ENCODE results near the gene IQCC. TPM values are rescaled to one million over a fixed set of nuclear protein-coding genes. Genes with fewer than 3 reads are reported as not detected.
A peak's percentile ranks its signal among the peaks of the same experiment; 100 is the strongest.

IQCC gene
- total and polyA plus RNA-seq, 4 experiments from 2014 or later, result 2.3 to 2.7 (median 2.7) TPM; not detected in 1

GRCh38 chr1:32199717-32200072 is 5.8 kb upstream of the IQCC start:
- H3K36me3 ChIP-seq (ENCODE audit: insufficient read depth, low read length), result peaks cover 9% of the 10 kb centered on the region
- intact Hi-C loops (cut with micrococcal nuclease), result loop anchor here (2.0 to 10.0 kb wide), 3 partner anchors 21 to 435 kb away; partner anchors contain the start of genes ADGRB2, TMEM39B and TXLNA
- ChIA-PET CTCF (ENCODE audit: partially characterized antibody) (interaction anchor here (1.5 to 4.4 kb wide), 4 partner anchors 17 to 90 kb away, joined by 3 to 31 read pairs (median 6); no protein-coding TSS in a partner anchor), POLR2A (ENCODE audit: partially characterized antibody) (interaction anchor here (0.7 to 7.5 kb wide), 16 partner anchors 11 to 173 kb away, joined by 3 to 58 read pairs (median 4); partner anchors contain the start of genes HDAC1, KPNA6, LCK and MARCKSL1)
- Mint-ChIP-seq H3K9me3 (no peaks in the 10 kb centered on the region), H3K4me3 (peak overlapping the region in 7 of 8 donors; percentile 31 to 95 (median 89)), H3K36me3 (peaks cover 7 to 25% of the 10 kb centered on the region in 2 donors), H3K4me1 (peaks cover 42 to 81% (median 58%) of the 10 kb centered on the region in 4 donors), H3K27me3 (no peaks in the 10 kb centered on the region), H3K27ac (peak overlapping the region; percentile 85 to 97 (median 90))
- no peak overlapping the region for H3K4me3 ChIP-seq (ENCODE audit: low read length in 2 of 2)
- peaks cover 60% of the 10 kb centered on the region for H3K4me1 ChIP-seq (ENCODE audit: insufficient read depth, low read length)
- H3K27me3 ChIP-seq (ENCODE audit: insufficient read depth, low read length), result no peaks in the 10 kb centered on the region
- H3K9me3 ChIP-seq (ENCODE audit: control insufficient read depth in 1 of 2, low read length in 2 of 2), result no peaks in the 10 kb centered on the region
- no peak for DNase-seq
- peak overlapping the region; percentile 84 for H3K27ac ChIP-seq (ENCODE audit: low read depth, low read length)

GRCh38 chr1:32200226-32201010 is 5.1 kb upstream of the IQCC start, which contains the start of gene CCDC28B:
TSS of gene CCDC28B (plus strand) at chr1:32200595. CDS start at chr1:32201936, 1,341 bp downstream.
- intact Hi-C loops (cut with micrococcal nuclease), result loop anchor here (2.0 to 10.0 kb wide), 3 partner anchors 22 to 436 kb away; partner anchors contain the start of genes ADGRB2, TMEM39B and TXLNA
- peaks cover 59% of the 10 kb centered on the region for H3K4me1 ChIP-seq (ENCODE audit: insufficient read depth, low read length)
- H3K4me3 ChIP-seq (ENCODE audit: low read length in 2 of 2), result peak within 1 kb of the TSS; percentile 57 to 85

GRCh38 chr1:32201011-32201855 is 4.2 kb upstream of the IQCC start:
- Histone ChIP-seq H3K9me3 (ENCODE audit: control insufficient read depth in 1 of 2, low read length in 2 of 2) (no peaks in the 10 kb centered on the region), H3K27me3 (ENCODE audit: insufficient read depth, low read length) (no peaks in the 10 kb centered on the region), H3K27ac (ENCODE audit: low read depth, low read length) (peak overlapping the region; percentile 84), H3K4me3 (ENCODE audit: low read length in 2 of 2) (peak overlapping the region; percentile 57 to 85), H3K36me3 (ENCODE audit: insufficient read depth, low read length) (no peaks in the 10 kb centered on the region), H3K4me1 (ENCODE audit: insufficient read depth, low read length) (peaks cover 57% of the 10 kb centered on the region)
- DNase-seq, result peak; percentile 71 to 92 (median 76)
- ChIA-PET POLR2A (ENCODE audit: partially characterized antibody) (interaction anchor here (0.6 to 7.5 kb wide), 24 partner anchors 8 to 450 kb away, joined by 3 to 58 read pairs (median 5); partner anchors contain the start of genes BSDC1, DCDC2B, HDAC1 and KPNA6), CTCF (ENCODE audit: partially characterized antibody) (interaction anchor here (0.6 to 4.4 kb wide), 9 partner anchors 9 to 195 kb away, joined by 3 to 31 read pairs (median 4); partner anchors contain the start of gene KPNA6)
- no peaks in the 10 kb centered on the region for H3K9me3 Mint-ChIP-seq
- peak overlapping the region; percentile 87 to 97 (median 95) for H3K27ac Mint-ChIP-seq
- peak overlapping the region; percentile 85 to 95 (median 92) for H3K4me3 Mint-ChIP-seq
- peaks cover 34 to 76% (median 53%) of the 10 kb centered on the region in 4 donors for H3K4me1 Mint-ChIP-seq
- intact Hi-C loops (cut with micrococcal nuclease), result loop anchor here (2.0 to 10.0 kb wide), 3 partner anchors 22 to 436 kb away; partner anchors contain the start of genes ADGRB2, TMEM39B and TXLNA
- no peaks in the 10 kb centered on the region for H3K27me3 Mint-ChIP-seq
- peaks cover 0 to 14% of the 10 kb centered on the region in 2 donors for H3K36me3 Mint-ChIP-seq

More at GRCh38 chr1:32200226-32201010, 5.1 kb upstream of the IQCC start, which contains the start of gene CCDC28B:
- no peaks in the 10 kb centered on the region for H3K27me3 ChIP-seq (ENCODE audit: insufficient read depth, low read length)
- Mint-ChIP-seq H3K9me3 (no peaks in the 10 kb centered on the region), H3K4me1 (peaks cover 38 to 76% (median 56%) of the 10 kb centered on the region in 4 donors), H3K27ac (peak within 1 kb of the TSS; percentile 87 to 97 (median 95)), H3K36me3 (peaks cover 0 to 19% of the 10 kb centered on the region in 2 donors), H3K4me3 (peak within 1 kb of the TSS; percentile 85 to 95 (median 92)), H3K27me3 (no peaks in the 10 kb centered on the region)
- ChIA-PET CTCF (ENCODE audit: partially characterized antibody) (interaction anchor here (0.6 to 4.4 kb wide), 10 partner anchors 10 to 196 kb away, joined by 3 to 31 read pairs (median 4); partner anchors contain the start of gene KPNA6), POLR2A (ENCODE audit: partially characterized antibody) (interaction anchor here (0.6 to 7.5 kb wide), 27 partner anchors 9 to 451 kb away, joined by 3 to 58 read pairs (median 4); partner anchors contain the start of genes BSDC1, DCDC2B, HDAC1 and KPNA6)
- peaks cover 2% of the 10 kb centered on the region for H3K36me3 ChIP-seq (ENCODE audit: insufficient read depth, low read length)
- no peaks in the 10 kb centered on the region for H3K9me3 ChIP-seq (ENCODE audit: control insufficient read depth in 1 of 2, low read length in 2 of 2)
- H3K27ac ChIP-seq (ENCODE audit: low read depth, low read length), result peak within 1 kb of the TSS; percentile 84
- peak; percentile 51 to 73 (median 58) for DNase-seq

- peak overlapping the region; percentile 63 for H3K27ac ChIP-seq (ENCODE audit: low read depth, low read length)
- ChIA-PET CTCF (ENCODE audit: partially characterized antibody) (interaction anchor here (0.6 to 4.0 kb wide), 3 partner anchors 11 to 43 kb away, joined by 6 to 30 read pairs (median 6); no protein-coding TSS in a partner anchor), POLR2A (ENCODE audit: partially characterized antibody) (interaction anchor here (0.6 to 3.3 kb wide), 14 partner anchors 11 to 446 kb away, joined by 3 to 29 read pairs (median 8); partner anchors contain the start of genes BSDC1, HDAC1, RBBP4 and TMEM39B)
- intact Hi-C loops (cut with micrococcal nuclease), result loop anchor here (1.0 to 10.0 kb wide), 4 partner anchors 17 to 440 kb away; partner anchors contain the start of genes ADGRB2, EIF3I, TMEM234 and TMEM39B
- no peak for DNase-seq
- H3K4me1 Mint-ChIP-seq, result peaks cover 20 to 55% (median 39%) of the 10 kb centered on the region in 4 donors
- H3K4me1 ChIP-seq (ENCODE audit: insufficient read depth, low read length), result peaks cover 43% of the 10 kb centered on the region
- H3K4me3 ChIP-seq (ENCODE audit: low read length in 2 of 2), result peak overlapping the region in 1 of 2 donors; percentile 73
- no peaks in the 10 kb centered on the region for H3K9me3 Mint-ChIP-seq
- H3K4me3 Mint-ChIP-seq, result peak overlapping the region; percentile 86 to 91 (median 89)
- no peaks in the 10 kb centered on the region for H3K27me3 ChIP-seq (ENCODE audit: insufficient read depth, low read length)
- no peaks in the 10 kb centered on the region for H3K36me3 ChIP-seq (ENCODE audit: insufficient read depth, low read length)
- peak overlapping the region; percentile 83 to 95 (median 92) for H3K27ac Mint-ChIP-seq
- H3K9me3 ChIP-seq (ENCODE audit: control insufficient read depth in 1 of 2, low read length in 2 of 2), result no peaks in the 10 kb centered on the region
- peaks cover 0 to 4% of the 10 kb centered on the region in 2 donors for H3K36me3 Mint-ChIP-seq
- H3K27me3 Mint-ChIP-seq, result no peaks in the 10 kb centered on the region
These were observed 519 bp upstream of the IQCC start for GRCh38 chr1:32204943-32205361.

- Histone ChIP-seq H3K36me3 (ENCODE audit: insufficient read depth, low read length) (no peaks in the 10 kb centered on the region), H3K27ac (ENCODE audit: low read depth, low read length) (no peak overlapping the region), H3K9me3 (ENCODE audit: control insufficient read depth in 1 of 2, low read length in 2 of 2) (no peaks in the 10 kb centered on the region), H3K4me3 (ENCODE audit: low read length in 2 of 2) (no peak overlapping the region), H3K27me3 (ENCODE audit: insufficient read depth, low read length) (no peaks in the 10 kb centered on the region), H3K4me1 (ENCODE audit: insufficient read depth, low read length) (peaks cover 23% of the 10 kb centered on the region)
- no peaks in the 10 kb centered on the region for H3K36me3 Mint-ChIP-seq
- peaks cover 7 to 32% (median 18%) of the 10 kb centered on the region in 4 donors for H3K4me1 Mint-ChIP-seq
- CTCF ChIA-PET (ENCODE audit: partially characterized antibody), result interaction anchor here (0.8 to 5.0 kb wide), 3 partner anchors 8 to 39 kb away, joined by 3 to 30 read pairs (median 15); partner anchors contain the start of gene FAM167B
- no peaks in the 10 kb centered on the region for H3K9me3 Mint-ChIP-seq
- DNase-seq, result no peak
- intact Hi-C loops (cut with micrococcal nuclease), result loop anchor here (10.0 kb wide), 2 partner anchors 134 to 444 kb away; partner anchors contain the start of genes ADGRB2 and TMEM39B
- peak overlapping the region in 1 of 7 donors; percentile 36 for H3K27ac Mint-ChIP-seq
- H3K4me3 Mint-ChIP-seq, result peak overlapping the region in 1 of 8 donors; percentile 10
- POLR2A ChIA-PET (ENCODE audit: partially characterized antibody), result interaction anchor here (1.5 kb wide), 1 partner anchor 8 kb away, joined by 5 read pairs; the partner anchor contains the start of gene CCDC28B
- H3K27me3 Mint-ChIP-seq, result no peaks in the 10 kb centered on the region
These were observed 3.0 kb downstream of the IQCC start for GRCh38 chr1:32208469-32208868.

- CTCF ChIA-PET (ENCODE audit: partially characterized antibody), result interaction anchor here (0.8 to 5.0 kb wide), 3 partner anchors 12 to 39 kb away, joined by 3 to 15 read pairs (median 3); partner anchors contain the start of gene FAM167B
- intact Hi-C loops (cut with micrococcal nuclease), result loop anchor here (10.0 kb wide), 2 partner anchors 134 to 444 kb away; partner anchors contain the start of genes ADGRB2 and TMEM39B
- H3K9me3 ChIP-seq (ENCODE audit: control insufficient read depth in 1 of 2, low read length in 2 of 2), result no peaks in the 10 kb centered on the region
- peaks cover 23% of the 10 kb centered on the region for H3K4me1 ChIP-seq (ENCODE audit: insufficient read depth, low read length)
- H3K36me3 ChIP-seq (ENCODE audit: insufficient read depth, low read length), result no peaks in the 10 kb centered on the region
- peak within 1 kb of the TSS in 4 of 7 donors; percentile 32 to 78 (median 41) for H3K27ac Mint-ChIP-seq
- POLR2A ChIA-PET (ENCODE audit: partially characterized antibody), result interaction anchor here (1.0 to 1.5 kb wide), 2 partner anchors 8 to 127 kb away, joined by 3 to 5 read pairs; partner anchors contain the start of genes CCDC28B and MARCKSL1
- H3K27ac ChIP-seq (ENCODE audit: low read depth, low read length), result no peak within 1 kb of the TSS
- DNase-seq, result no peak
- peak within 1 kb of the TSS in 2 of 8 donors; percentile 25 to 48 for H3K4me3 Mint-ChIP-seq
- H3K9me3 Mint-ChIP-seq, result no peaks in the 10 kb centered on the region
- H3K4me1 Mint-ChIP-seq, result peaks cover 7 to 32% (median 15%) of the 10 kb centered on the region in 4 donors
- no peaks in the 10 kb centered on the region for H3K27me3 ChIP-seq (ENCODE audit: insufficient read depth, low read length)
- H3K4me3 ChIP-seq (ENCODE audit: low read length in 2 of 2), result no peak within 1 kb of the TSS
- no peaks in the 10 kb centered on the region for H3K36me3 Mint-ChIP-seq
- no peaks in the 10 kb centered on the region for H3K27me3 Mint-ChIP-seq
These were observed 3.4 kb downstream of the IQCC start, which contains the start of gene DCDC2B for GRCh38 chr1:32208891-32209328. TSS of gene DCDC2B (plus strand) at chr1:32209089. CDS start at chr1:32209094, 5 bp downstream.

All from CD4-positive, alpha-beta memory T cell (primary cell).